ENCODE results near the gene SMAD6.

The SMAD6 gene

GRCh38 chr15:66719471-66719870 lies 17.4 kb downstream of the SMAD6 start:
- H3K4me3 ChIP-seq (ENCODE audit: low read length): no peak overlapping the region
- H3F3A ChIP-seq (ENCODE audit: control insufficient read depth, insufficient read depth): peaks cover 5% of the 10 kb centered on the region
- no peak overlapping the region for H3K27ac ChIP-seq (ENCODE audit: low read depth, low read length)
- no peaks in the 10 kb centered on the region for H3K27me3 ChIP-seq (ENCODE audit: control insufficient read depth, low read length)
- H3K4me2 ChIP-seq (ENCODE audit: low read length): no peak overlapping the region
- peaks cover 19% of the 10 kb centered on the region for H3K4me1 ChIP-seq (ENCODE audit: control insufficient read depth, low read length)
- no peak for TF ChIP-seq EZH2phosphoT487 (IDR thresholded peaks at IDR 0.05; ENCODE audit: borderline replicate concordance, low read length)
- TF ChIP-seq CTCF (IDR thresholded peaks at IDR 0.05; ENCODE audit: low read depth, low read length, poor library complexity, severe bottlenecking): no peak
- no peaks in the 10 kb centered on the region for H4K20me1 ChIP-seq (ENCODE audit: control insufficient read depth, insufficient read depth, low read depth, low read length)
- no peaks in the 10 kb centered on the region for H3K36me3 ChIP-seq (ENCODE audit: control insufficient read depth, low read length)
- no peaks in the 10 kb centered on the region for H3K9me3 ChIP-seq (ENCODE audit: control insufficient read depth, insufficient read depth, low read length)
- H3K9me2 ChIP-seq (replicated peaks; ENCODE audit: control insufficient read depth, low read length): no peaks in the 10 kb centered on the region
- H3K79me2 ChIP-seq (ENCODE audit: control insufficient read depth, low read length): no peaks in the 10 kb centered on the region

DNA sequence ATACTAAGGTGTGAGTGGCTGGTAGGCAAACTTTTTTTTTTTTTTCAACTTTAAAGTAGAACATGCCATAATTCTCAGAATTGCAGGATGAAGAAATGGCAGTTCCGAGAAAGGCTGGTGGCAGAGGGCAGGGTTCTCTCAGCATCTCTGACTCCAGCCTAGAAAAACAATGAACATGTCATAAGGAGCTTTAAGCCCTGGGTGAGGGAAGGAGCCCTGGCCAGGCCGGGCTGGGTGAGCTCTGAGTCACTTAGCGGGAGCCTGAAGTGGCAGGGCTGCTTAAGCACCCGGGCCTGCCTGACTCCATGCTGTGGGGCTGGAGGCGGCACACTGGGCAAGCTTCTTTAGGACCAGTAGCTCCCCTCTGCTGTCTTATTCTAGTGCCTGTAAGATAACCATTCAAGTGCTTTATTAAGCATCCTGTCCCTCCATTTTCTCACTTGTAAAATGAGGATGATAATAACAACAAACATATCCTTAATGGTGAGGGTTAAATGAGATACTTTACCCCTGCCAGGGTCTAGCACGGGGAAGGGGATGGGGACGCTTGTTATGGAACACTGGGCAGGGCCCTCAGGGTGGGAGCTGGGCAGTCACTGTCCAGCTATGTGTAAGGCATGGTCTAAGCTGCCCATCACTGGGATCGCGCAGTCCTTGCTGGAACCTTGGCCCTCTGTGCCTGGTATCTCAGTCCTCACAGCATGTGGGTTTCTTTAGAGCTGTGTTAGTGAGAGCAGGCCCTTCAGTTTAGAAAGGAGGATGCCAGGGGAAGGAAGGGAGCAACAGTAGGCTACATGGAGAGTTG lies 18.4 kb downstream of the SMAD6 start:
- Histone ChIP-seq H3F3A (ENCODE audit: control insufficient read depth, insufficient read depth) (no peaks in the 10 kb centered on the region), H3K27ac (ENCODE audit: low read depth, low read length) (no peak overlapping the region), H3K9me3 (ENCODE audit: control insufficient read depth, insufficient read depth, low read length) (no peaks in the 10 kb centered on the region), H3K4me2 (ENCODE audit: low read length) (no peak overlapping the region), H3K9me2 (replicated peaks; ENCODE audit: control insufficient read depth, low read length) (no peaks in the 10 kb centered on the region), H3K79me2 (ENCODE audit: control insufficient read depth, low read length) (no peaks in the 10 kb centered on the region), H3K4me3 (ENCODE audit: low read length) (no peak overlapping the region), H3K4me1 (ENCODE audit: control insufficient read depth, low read length) (peaks cover 10% of the 10 kb centered on the region), H3K27me3 (ENCODE audit: control insufficient read depth, low read length) (no peaks in the 10 kb centered on the region), H3K36me3 (ENCODE audit: control insufficient read depth, low read length) (no peaks in the 10 kb centered on the region), H4K20me1 (ENCODE audit: control insufficient read depth, insufficient read depth, low read depth, low read length) (no peaks in the 10 kb centered on the region)
- TF ChIP-seq CTCF (IDR thresholded peaks at IDR 0.05; ENCODE audit: low read depth, low read length, poor library complexity, severe bottlenecking) (no peak), EZH2phosphoT487 (IDR thresholded peaks at IDR 0.05; ENCODE audit: borderline replicate concordance, low read length) (no peak)

DNA sequence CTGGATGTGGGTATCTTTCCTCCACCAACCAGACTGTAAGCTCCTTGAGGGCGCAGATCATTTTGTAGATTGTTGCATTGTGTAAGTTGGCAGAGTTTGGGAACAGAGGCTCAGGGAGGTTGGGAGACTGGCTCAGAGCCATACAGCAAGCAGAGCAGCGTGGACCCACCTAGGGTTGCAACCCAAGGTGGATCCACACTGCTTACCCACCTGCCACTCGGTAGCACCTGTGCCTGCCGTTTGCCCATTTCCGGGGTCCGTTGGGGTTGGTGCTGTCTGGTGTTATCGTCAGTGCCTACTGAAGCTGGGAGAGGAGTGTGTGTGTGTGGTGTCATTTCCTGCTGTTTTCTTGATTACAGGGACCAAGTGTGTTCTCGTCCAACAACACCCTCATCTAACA lies 19.0 kb downstream of the SMAD6 start:
- Histone ChIP-seq H3K9me2 (replicated peaks; ENCODE audit: control insufficient read depth, low read length) (no peaks in the 10 kb centered on the region), H3K4me2 (ENCODE audit: low read length) (no peak overlapping the region), H3K27me3 (ENCODE audit: control insufficient read depth, low read length) (no peaks in the 10 kb centered on the region), H3K79me2 (ENCODE audit: control insufficient read depth, low read length) (no peaks in the 10 kb centered on the region), H3F3A (ENCODE audit: control insufficient read depth, insufficient read depth) (no peaks in the 10 kb centered on the region), H3K36me3 (ENCODE audit: control insufficient read depth, low read length) (no peaks in the 10 kb centered on the region), H3K4me3 (ENCODE audit: low read length) (no peak overlapping the region), H3K27ac (ENCODE audit: low read depth, low read length) (no peak overlapping the region), H4K20me1 (ENCODE audit: control insufficient read depth, insufficient read depth, low read depth, low read length) (no peaks in the 10 kb centered on the region), H3K9me3 (ENCODE audit: control insufficient read depth, insufficient read depth, low read length) (no peaks in the 10 kb centered on the region), H3K4me1 (ENCODE audit: control insufficient read depth, low read length) (peaks cover 4% of the 10 kb centered on the region)
- TF ChIP-seq CTCF (IDR thresholded peaks at IDR 0.05; ENCODE audit: low read depth, low read length, poor library complexity, severe bottlenecking) (no peak), EZH2phosphoT487 (IDR thresholded peaks at IDR 0.05; ENCODE audit: borderline replicate concordance, low read length) (no peak)

Data from DOHH2 (cell line).